ENCODE data around the gene CKLF. TPM values are rescaled to one million over a fixed set of nuclear protein-coding genes. Genes with fewer than 3 reads are reported as not detected.

Gene CKLF
- total RNA-seq, 1 donor from 2014 or later, result 36.3 TPM

GRCh38 chr16:66612422-66612821 lies 60.0 kb downstream of the CKLF start:
- H3K4me3 Mint-ChIP-seq, result no peak overlapping the region
- no peak overlapping the region for H3K27ac Mint-ChIP-seq
- no peak for TF ChIP-seq CTCF (conservative IDR thresholded peaks at IDR 0.05)
- H3K9me3 Mint-ChIP-seq, result no peaks in the 10 kb centered on the region
- no peaks in the 10 kb centered on the region for H3K27me3 Mint-ChIP-seq
- no peak for DNase-seq (ENCODE audit: extremely low spot score, unreplicated experiment)
- H3K36me3 Mint-ChIP-seq, result peaks cover 4% of the 10 kb centered on the region
- peaks cover 15% of the 10 kb centered on the region for H3K4me1 Mint-ChIP-seq (ENCODE audit: unreplicated experiment)

- no peak for TF ChIP-seq CTCF (conservative IDR thresholded peaks at IDR 0.05)
- Mint-ChIP-seq H3K27ac (no peak overlapping the region), H3K36me3 (peaks cover 4% of the 10 kb centered on the region), H3K9me3 (no peaks in the 10 kb centered on the region), H3K4me1 (ENCODE audit: unreplicated experiment) (peaks cover 20% of the 10 kb centered on the region), H3K4me3 (no peak overlapping the region), H3K27me3 (no peaks in the 10 kb centered on the region)
- no peak for DNase-seq (ENCODE audit: extremely low spot score, unreplicated experiment)
These were observed 61.9 kb downstream of the CKLF start for GRCh38 chr16:66614161-66614802.

Other genes starting within 250 kb of the CKLF start
- gene CDH5, start 185.9 kb upstream of the CKLF start, total RNA-seq (ENCODE audit: low replicate concordance), result 0.40 and 0.46 TPM in 2 replicates
- gene BEAN1, start 125.3 kb upstream of the CKLF start, total RNA-seq (ENCODE audit: low replicate concordance), result 1.1 and 3.2 TPM in 2 replicates
- gene TK2, start 2.5 kb upstream of the CKLF start, total RNA-seq (ENCODE audit: low replicate concordance), result 14.6 and 18.4 TPM in 2 replicates
- gene CMTM1, start 13.9 kb downstream of the CKLF start, total RNA-seq (ENCODE audit: low replicate concordance), result 3.4 and 8.4 TPM in 2 replicates
- 0.41 TPM in 1 of 2 replicates, not detected in the other for gene CMTM2, start 26.9 kb downstream of the CKLF start, total RNA-seq (ENCODE audit: low replicate concordance)
- gene CMTM3, start 52.1 kb downstream of the CKLF start, total RNA-seq (ENCODE audit: low replicate concordance), result 28.0 and 45.2 TPM in 2 replicates
- 64.4 and 72.1 TPM in 2 replicates for gene CMTM4, start 144.2 kb downstream of the CKLF start, total RNA-seq (ENCODE audit: low replicate concordance)
- gene DYNC1LI2, start 199.0 kb downstream of the CKLF start, total RNA-seq (ENCODE audit: low replicate concordance), result 113 and 135 TPM in 2 replicates
- 0.41 TPM in 1 of 2 replicates, not detected in the other for gene TERB1, start 249.0 kb downstream of the CKLF start, total RNA-seq (ENCODE audit: low replicate concordance)

Data from type B pancreatic cell (in vitro differentiated cells).